ENCODE data around the gene SNX19. TPM values are rescaled to one million over a fixed set of nuclear protein-coding genes. Genes with fewer than 3 reads are reported as not detected.

Gene SNX19
- polyA plus RNA-seq, 1 donor from 2014 or later, result 20.8 TPM

DNA sequence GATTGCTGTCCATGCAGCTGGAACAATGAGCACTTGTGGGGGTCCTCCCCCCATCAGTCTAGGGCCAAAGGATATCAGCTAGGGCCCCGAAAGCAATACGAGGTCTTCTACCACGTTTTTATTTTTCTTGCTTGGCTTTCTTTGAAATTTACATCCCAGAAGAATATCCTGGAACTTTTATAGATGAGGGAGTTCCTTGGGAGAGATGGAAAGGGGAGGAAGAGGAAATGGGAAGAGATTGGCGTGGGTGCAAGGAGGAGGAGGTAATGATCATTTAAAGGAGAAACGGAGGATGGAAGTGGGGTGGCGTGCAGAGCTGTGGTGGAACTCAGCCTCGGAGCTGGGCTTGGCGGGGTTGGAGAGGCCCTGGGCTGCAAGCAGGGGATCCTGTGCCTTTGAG is 90.3 kb downstream of the SNX19 start:
- TF ChIP-seq EZH2 (IDR thresholded peaks at IDR 0.05; ENCODE audit: borderline replicate concordance, insufficient read depth, low read length, poor library complexity, severe bottlenecking), result no peak
- no peak for TF ChIP-seq RAD21 (conservative IDR thresholded peaks at IDR 0.05)
- no peak for TF ChIP-seq POLR2AphosphoS5 (IDR thresholded peaks at IDR 0.05)
- no peak for TF ChIP-seq MXI1 (conservative IDR thresholded peaks at IDR 0.05; ENCODE audit: poor library complexity, severe bottlenecking)
- TF ChIP-seq, protein P1, sequence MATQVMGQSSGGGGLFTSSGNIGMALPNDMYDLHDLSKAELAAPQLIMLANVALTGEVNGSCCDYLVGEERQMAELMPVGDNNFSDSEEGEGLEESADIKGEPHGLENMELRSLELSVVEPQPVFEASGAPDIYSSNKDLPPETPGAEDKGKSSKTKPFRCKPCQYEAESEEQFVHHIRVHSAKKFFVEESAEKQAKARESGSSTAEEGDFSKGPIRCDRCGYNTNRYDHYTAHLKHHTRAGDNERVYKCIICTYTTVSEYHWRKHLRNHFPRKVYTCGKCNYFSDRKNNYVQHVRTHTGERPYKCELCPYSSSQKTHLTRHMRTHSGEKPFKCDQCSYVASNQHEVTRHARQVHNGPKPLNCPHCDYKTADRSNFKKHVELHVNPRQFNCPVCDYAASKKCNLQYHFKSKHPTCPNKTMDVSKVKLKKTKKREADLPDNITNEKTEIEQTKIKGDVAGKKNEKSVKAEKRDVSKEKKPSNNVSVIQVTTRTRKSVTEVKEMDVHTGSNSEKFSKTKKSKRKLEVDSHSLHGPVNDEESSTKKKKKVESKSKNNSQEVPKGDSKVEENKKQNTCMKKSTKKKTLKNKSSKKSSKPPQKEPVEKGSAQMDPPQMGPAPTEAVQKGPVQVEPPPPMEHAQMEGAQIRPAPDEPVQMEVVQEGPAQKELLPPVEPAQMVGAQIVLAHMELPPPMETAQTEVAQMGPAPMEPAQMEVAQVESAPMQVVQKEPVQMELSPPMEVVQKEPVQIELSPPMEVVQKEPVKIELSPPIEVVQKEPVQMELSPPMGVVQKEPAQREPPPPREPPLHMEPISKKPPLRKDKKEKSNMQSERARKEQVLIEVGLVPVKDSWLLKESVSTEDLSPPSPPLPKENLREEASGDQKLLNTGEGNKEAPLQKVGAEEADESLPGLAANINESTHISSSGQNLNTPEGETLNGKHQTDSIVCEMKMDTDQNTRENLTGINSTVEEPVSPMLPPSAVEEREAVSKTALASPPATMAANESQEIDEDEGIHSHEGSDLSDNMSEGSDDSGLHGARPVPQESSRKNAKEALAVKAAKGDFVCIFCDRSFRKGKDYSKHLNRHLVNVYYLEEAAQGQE (IDR thresholded peaks at IDR 0.05; ENCODE audit: borderline replicate concordance), result no peak
- no peak for TF ChIP-seq EP300 (conservative IDR thresholded peaks at IDR 0.05; ENCODE audit: poor library complexity, severe bottlenecking)
- TF ChIP-seq, protein P2, sequence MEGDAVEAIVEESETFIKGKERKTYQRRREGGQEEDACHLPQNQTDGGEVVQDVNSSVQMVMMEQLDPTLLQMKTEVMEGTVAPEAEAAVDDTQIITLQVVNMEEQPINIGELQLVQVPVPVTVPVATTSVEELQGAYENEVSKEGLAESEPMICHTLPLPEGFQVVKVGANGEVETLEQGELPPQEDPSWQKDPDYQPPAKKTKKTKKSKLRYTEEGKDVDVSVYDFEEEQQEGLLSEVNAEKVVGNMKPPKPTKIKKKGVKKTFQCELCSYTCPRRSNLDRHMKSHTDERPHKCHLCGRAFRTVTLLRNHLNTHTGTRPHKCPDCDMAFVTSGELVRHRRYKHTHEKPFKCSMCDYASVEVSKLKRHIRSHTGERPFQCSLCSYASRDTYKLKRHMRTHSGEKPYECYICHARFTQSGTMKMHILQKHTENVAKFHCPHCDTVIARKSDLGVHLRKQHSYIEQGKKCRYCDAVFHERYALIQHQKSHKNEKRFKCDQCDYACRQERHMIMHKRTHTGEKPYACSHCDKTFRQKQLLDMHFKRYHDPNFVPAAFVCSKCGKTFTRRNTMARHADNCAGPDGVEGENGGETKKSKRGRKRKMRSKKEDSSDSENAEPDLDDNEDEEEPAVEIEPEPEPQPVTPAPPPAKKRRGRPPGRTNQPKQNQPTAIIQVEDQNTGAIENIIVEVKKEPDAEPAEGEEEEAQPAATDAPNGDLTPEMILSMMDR (IDR thresholded peaks at IDR 0.05; ENCODE audit: poor library complexity, severe bottlenecking), result no peak
- TF ChIP-seq TAF1 (IDR thresholded peaks at IDR 0.05; ENCODE audit: low read depth), result no peak
- TF ChIP-seq SMC3 (conservative IDR thresholded peaks at IDR 0.05; ENCODE audit: poor library complexity), result no peak
- Histone ChIP-seq H3K27me3 (ENCODE audit: insufficient read depth, low read depth, low read length) (no peaks in the 10 kb centered on the region), H3F3A (ENCODE audit: insufficient read depth, low read length, poor library complexity, severe bottlenecking) (no peaks in the 10 kb centered on the region), H2AFZ (ENCODE audit: low read depth, low read length) (no peak overlapping the region), H4K20me1 (ENCODE audit: insufficient read depth) (no peaks in the 10 kb centered on the region), H3K4me3 (ENCODE audit: low read length) (no peak overlapping the region), H3K36me3 (ENCODE audit: insufficient read depth, low read length) (no peaks in the 10 kb centered on the region), H3K79me2 (replicated peaks; ENCODE audit: insufficient read depth, low read length) (no peaks in the 10 kb centered on the region), H3K9ac (ENCODE audit: low read length) (no peak overlapping the region), H3K9me3 (ENCODE audit: low read length) (no peaks in the 10 kb centered on the region), H3K4me2 (ENCODE audit: low read length) (no peak overlapping the region), H3K9me2 (ENCODE audit: insufficient read depth, low read length) (no peaks in the 10 kb centered on the region), H3K27ac (ENCODE audit: low read length) (no peak overlapping the region)

DNA sequence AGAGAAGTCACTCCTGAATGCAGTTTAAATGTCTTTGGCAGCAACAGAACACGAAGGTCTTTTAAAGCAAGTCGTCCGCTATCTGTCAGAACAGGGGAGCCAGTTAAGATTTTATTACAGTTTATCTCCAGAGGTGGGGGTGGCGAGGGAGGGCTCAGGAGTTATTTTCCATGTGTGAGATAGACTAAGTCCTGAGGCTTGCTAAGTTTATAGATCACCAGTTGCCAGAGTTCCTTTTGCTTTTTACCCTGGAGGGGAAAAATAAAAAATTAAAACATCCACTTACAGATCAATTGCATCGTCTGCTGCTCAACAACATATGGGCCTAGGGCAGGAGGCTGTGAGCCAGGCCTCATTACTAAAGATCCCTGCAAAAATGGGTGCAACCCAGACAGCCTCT is 90.7 kb downstream of the SNX19 start:
- Histone ChIP-seq H4K20me1 (ENCODE audit: insufficient read depth) (no peaks in the 10 kb centered on the region), H3K4me2 (ENCODE audit: low read length) (no peak overlapping the region), H3K4me3 (ENCODE audit: low read length) (no peak overlapping the region), H3K9ac (ENCODE audit: low read length) (no peak overlapping the region), H3K36me3 (ENCODE audit: insufficient read depth, low read length) (no peaks in the 10 kb centered on the region), H3K9me2 (ENCODE audit: insufficient read depth, low read length) (no peaks in the 10 kb centered on the region), H3K9me3 (ENCODE audit: low read length) (no peaks in the 10 kb centered on the region), H3K79me2 (replicated peaks; ENCODE audit: insufficient read depth, low read length) (no peaks in the 10 kb centered on the region), H2AFZ (ENCODE audit: low read depth, low read length) (no peak overlapping the region), H3K27me3 (ENCODE audit: insufficient read depth, low read depth, low read length) (no peaks in the 10 kb centered on the region), H3F3A (ENCODE audit: insufficient read depth, low read length, poor library complexity, severe bottlenecking) (no peaks in the 10 kb centered on the region), H3K27ac (ENCODE audit: low read length) (no peak overlapping the region)
- TF ChIP-seq, protein P1 (IDR thresholded peaks at IDR 0.05; ENCODE audit: borderline replicate concordance), result no peak
- TF ChIP-seq POLR2AphosphoS5 (IDR thresholded peaks at IDR 0.05) (no peak), TAF1 (IDR thresholded peaks at IDR 0.05; ENCODE audit: low read depth) (no peak), MXI1 (conservative IDR thresholded peaks at IDR 0.05; ENCODE audit: poor library complexity, severe bottlenecking) (no peak), RAD21 (conservative IDR thresholded peaks at IDR 0.05) (no peak), EZH2 (IDR thresholded peaks at IDR 0.05; ENCODE audit: borderline replicate concordance, insufficient read depth, low read length, poor library complexity, severe bottlenecking) (no peak), SMC3 (conservative IDR thresholded peaks at IDR 0.05; ENCODE audit: poor library complexity) (no peak), EP300 (conservative IDR thresholded peaks at IDR 0.05; ENCODE audit: poor library complexity, severe bottlenecking) (no peak)
- TF ChIP-seq, protein P2 (IDR thresholded peaks at IDR 0.05; ENCODE audit: poor library complexity, severe bottlenecking), result no peak
